PC-3 (cell line): Measurements from ENCODE around the gene ZBED6.
"Not testable (repeated sequence)": the region's sequence is repeated elsewhere in the genome, so short reads cannot be mapped to it uniquely, and the experiment has no call there.

Source experiments
- CTCF ChIP-seq: fragments of 300-600 bp; sonication (generic); conservative IDR thresholded peaks from 2 replicates; pipeline ENCODE4 v1.5.1; 2017; ENCODE audit warnings: antibody characterized with exemption, low read depth, mild to moderate bottlenecking, low read length
- EZH2 ChIP-seq: fragments of 300-600 bp; sonication (generic); IDR thresholded peaks from one replicate; pipeline ENCODE4 v1.6.1; 2017; ENCODE audit warnings: antibody characterized with exemption, mild to moderate bottlenecking, low read length; ENCODE audit not compliant: unreplicated experiment

- not testable (repeated sequence) for TF ChIP-seq CTCF, EZH2
Measured at GRCh38 chr1:203761958-203762357, 33.5 kb upstream of the ZBED6 start.
